C4-2B (cell line): Measurements from ENCODE around the gene RBM44.

Source experiments
- ZFX ChIP-seq: fragments of 450-650 bp; IDR thresholded peaks from 2 replicates; pipeline ENCODE4 v1.6.1; 2017
- TF ChIP-seq, protein P1 (sequence below): fragments of 450-650 bp; conservative IDR thresholded peaks from 2 replicates; pipeline ENCODE4 v1.5.1; 2017; ENCODE audit warnings: mild to moderate bottlenecking

DNA sequence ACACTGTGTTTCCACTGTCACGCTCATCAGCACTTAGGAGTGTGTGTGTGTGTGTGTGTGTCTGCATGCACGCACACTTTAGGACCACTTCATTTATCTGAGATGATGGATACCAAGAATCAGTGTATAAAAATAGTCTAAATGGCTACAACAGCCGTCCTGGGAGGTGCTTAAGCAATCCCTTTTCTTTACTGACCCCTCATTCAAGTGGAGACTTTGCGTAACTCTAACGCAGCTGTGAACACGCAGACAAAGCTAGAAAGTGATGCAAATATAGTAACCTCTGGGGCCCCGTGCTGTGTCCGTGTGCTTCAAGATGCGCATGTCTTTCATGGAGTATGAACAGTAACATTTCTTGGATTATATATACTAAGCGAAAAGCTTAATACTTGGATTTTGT is 40.4 kb upstream of the RBM44 start:
- TF ChIP-seq, protein P1, sequence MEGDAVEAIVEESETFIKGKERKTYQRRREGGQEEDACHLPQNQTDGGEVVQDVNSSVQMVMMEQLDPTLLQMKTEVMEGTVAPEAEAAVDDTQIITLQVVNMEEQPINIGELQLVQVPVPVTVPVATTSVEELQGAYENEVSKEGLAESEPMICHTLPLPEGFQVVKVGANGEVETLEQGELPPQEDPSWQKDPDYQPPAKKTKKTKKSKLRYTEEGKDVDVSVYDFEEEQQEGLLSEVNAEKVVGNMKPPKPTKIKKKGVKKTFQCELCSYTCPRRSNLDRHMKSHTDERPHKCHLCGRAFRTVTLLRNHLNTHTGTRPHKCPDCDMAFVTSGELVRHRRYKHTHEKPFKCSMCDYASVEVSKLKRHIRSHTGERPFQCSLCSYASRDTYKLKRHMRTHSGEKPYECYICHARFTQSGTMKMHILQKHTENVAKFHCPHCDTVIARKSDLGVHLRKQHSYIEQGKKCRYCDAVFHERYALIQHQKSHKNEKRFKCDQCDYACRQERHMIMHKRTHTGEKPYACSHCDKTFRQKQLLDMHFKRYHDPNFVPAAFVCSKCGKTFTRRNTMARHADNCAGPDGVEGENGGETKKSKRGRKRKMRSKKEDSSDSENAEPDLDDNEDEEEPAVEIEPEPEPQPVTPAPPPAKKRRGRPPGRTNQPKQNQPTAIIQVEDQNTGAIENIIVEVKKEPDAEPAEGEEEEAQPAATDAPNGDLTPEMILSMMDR, result no peak
- TF ChIP-seq ZFX, result no peak
